ENCODE data around the gene CRAMP1. TPM values are rescaled to one million over a fixed set of nuclear protein-coding genes. Genes with fewer than 3 reads are reported as not detected.
"Not testable (repeated sequence)": the region's sequence is repeated elsewhere in the genome, so short reads cannot be mapped to it uniquely, and the experiment has no call there.

CRAMP1 gene
- total and polyA plus RNA-seq, 2 of the 8 experiments (the other 6 are each of a cell fraction or from before 2014, with no cell fraction given) = 19.2 to 23.2 TPM

GRCh38 chr16:1719559-1720229 is 107.5 kb downstream of the CRAMP1 start:
- not testable (repeated sequence) for H3K14ac ChIP-seq (ENCODE audit: insufficient read length); H4K5ac ChIP-seq (ENCODE audit: insufficient read length, low read depth, low read length); H3K27me3 ChIP-seq (replicated peaks in 1 of 4; ENCODE audit: control insufficient read depth in 3 of 4, extremely low read depth in 1 of 4, insufficient read depth in 3 of 4, low read length in 3 of 4); DNase-seq (ENCODE audit: low read depth in 1 of 2, low spot score in 2 of 2); H3K23me2 ChIP-seq (ENCODE audit: low read depth, low read length); H2AK5ac ChIP-seq (ENCODE audit: low read depth, low read length); H2BK5ac ChIP-seq (ENCODE audit: low read depth, low read length); H3K4me1 ChIP-seq (replicated peaks in 1 of 4; ENCODE audit: control insufficient read depth in 3 of 4, insufficient read depth in 4 of 4, low read length in 3 of 4); H3K9me3 ChIP-seq (ENCODE audit: insufficient read depth in 2 of 2, low read depth in 1 of 2, low read length in 1 of 2); H2AFZ ChIP-seq (ENCODE audit: low read length); FAIRE-seq; H2BK20ac ChIP-seq (ENCODE audit: low read length); H3K56ac ChIP-seq (replicated peaks; ENCODE audit: insufficient read length, low read depth, low read length); H3K79me1 ChIP-seq (ENCODE audit: low read depth, low read length); H4K8ac ChIP-seq (ENCODE audit: extremely low read depth, insufficient read depth, low read length); H3K4me3 ChIP-seq (ENCODE audit: extremely low read depth in 1 of 4, insufficient read depth in 2 of 4, low read depth in 3 of 4, low read length in 4 of 4); H2BK12ac ChIP-seq (ENCODE audit: low read depth, low read length); H3K27ac ChIP-seq (ENCODE audit: low read depth, low read length); H2BK120ac ChIP-seq (replicated peaks; ENCODE audit: low read depth, low read length); H3K4ac ChIP-seq (replicated peaks; ENCODE audit: insufficient read length, low read depth, low read length); H2BK15ac ChIP-seq (ENCODE audit: low read length); H3K36me3 ChIP-seq (ENCODE audit: control insufficient read depth in 2 of 4, insufficient read depth in 4 of 4, low read length in 3 of 4); H4K91ac ChIP-seq (replicated peaks; ENCODE audit: insufficient read length, low read length); H3K18ac ChIP-seq (ENCODE audit: extremely low read depth, low read length); H3K4me2 ChIP-seq (ENCODE audit: insufficient read depth in 1 of 2, low read depth in 2 of 2, low read length in 2 of 2); H3K9ac ChIP-seq (replicated peaks in 1 of 4; ENCODE audit: extremely low read depth in 1 of 4, low read depth in 3 of 4, low read length in 3 of 4); H3K23ac ChIP-seq (ENCODE audit: insufficient read length)
- 86% methylated on average over 12 of the region's 12 CpGs; no CpG with 5 or more reads in 1 of the 2 experiments for WGBS, 2 experiments (ENCODE audit: extremely low coverage in 1 of 2, insufficient coverage in 1 of 2, insufficient read length in 1 of 2, insufficient replicate concordance in 2 of 2, low coverage in 1 of 2, low lambda C conversion rate in 2 of 2, missing lambda C conversion rate in 1 of 2)
- H4K20me1 ChIP-seq (replicated peaks in 1 of 2; ENCODE audit: control insufficient read depth in 1 of 2, insufficient read depth in 2 of 2, low read length in 2 of 2) = peaks cover 0 to 11% of the 10 kb centered on the region in 2 experiments
- ChIA-PET POLR2A (ENCODE audit: partially characterized antibody) (interaction anchor here (1.2 to 1.9 kb wide), 3 partner anchors 12 to 14 kb away, joined by 4 to 6 read pairs (median 5); partner anchors contain the start of gene MAPK8IP3), CTCF (ENCODE audit: partially characterized antibody) (interaction anchor here (1.0 to 1.6 kb wide), 4 partner anchors 11 to 14 kb away, joined by 3 to 6 read pairs (median 4); partner anchors contain the start of gene MAPK8IP3)
- peaks cover 2 to 14% of the 10 kb centered on the region in 2 experiments; a peak in 3 of 4 replicates for H3K79me2 ChIP-seq (ENCODE audit: control insufficient read depth in 1 of 2, insufficient read depth in 2 of 2, low read length in 2 of 2)
